ENCODE measurements around the gene KPNA3. TPM values are rescaled to one million over a fixed set of nuclear protein-coding genes. Genes with fewer than 3 reads are reported as not detected.

The KPNA3 gene
- total RNA-seq, 1 experiment from 2014 or later, result 36.8 TPM

DNA sequence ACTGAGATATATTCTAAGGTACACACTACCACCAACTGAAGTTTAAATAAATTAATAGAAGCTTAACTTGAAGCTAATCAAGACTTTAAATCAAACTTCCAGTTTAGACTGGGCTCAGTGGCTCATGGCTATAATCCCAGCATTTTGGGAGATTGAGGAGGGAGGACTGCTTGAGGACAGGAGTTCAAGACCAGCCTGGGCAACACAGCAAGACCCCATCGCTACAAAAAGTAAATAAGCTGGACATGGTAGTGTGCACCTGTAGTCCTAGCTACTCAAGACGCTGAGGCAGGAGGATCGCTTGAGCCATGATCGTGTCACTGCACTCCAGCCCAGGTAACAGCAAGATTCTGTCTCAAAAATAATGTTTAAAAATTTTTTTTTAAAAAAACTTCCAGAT lies 8.6 kb downstream of the KPNA3 start:
- BruUV-seq (replicated peaks), result no TSS peak
- H3K27ac ChIP-seq (ENCODE audit: low read length), result no peak overlapping the region
- ChIA-PET POLR2A (no interaction called here), CTCF (no interaction called here)
- no peak for TF ChIP-seq SIN3A (IDR thresholded peaks at IDR 0.05; ENCODE audit: borderline replicate concordance, insufficient read depth, low read depth, low read length)
- no peak for TF ChIP-seq CTCF (IDR thresholded peaks at IDR 0.05)
- TF ChIP-seq, protein P1, sequence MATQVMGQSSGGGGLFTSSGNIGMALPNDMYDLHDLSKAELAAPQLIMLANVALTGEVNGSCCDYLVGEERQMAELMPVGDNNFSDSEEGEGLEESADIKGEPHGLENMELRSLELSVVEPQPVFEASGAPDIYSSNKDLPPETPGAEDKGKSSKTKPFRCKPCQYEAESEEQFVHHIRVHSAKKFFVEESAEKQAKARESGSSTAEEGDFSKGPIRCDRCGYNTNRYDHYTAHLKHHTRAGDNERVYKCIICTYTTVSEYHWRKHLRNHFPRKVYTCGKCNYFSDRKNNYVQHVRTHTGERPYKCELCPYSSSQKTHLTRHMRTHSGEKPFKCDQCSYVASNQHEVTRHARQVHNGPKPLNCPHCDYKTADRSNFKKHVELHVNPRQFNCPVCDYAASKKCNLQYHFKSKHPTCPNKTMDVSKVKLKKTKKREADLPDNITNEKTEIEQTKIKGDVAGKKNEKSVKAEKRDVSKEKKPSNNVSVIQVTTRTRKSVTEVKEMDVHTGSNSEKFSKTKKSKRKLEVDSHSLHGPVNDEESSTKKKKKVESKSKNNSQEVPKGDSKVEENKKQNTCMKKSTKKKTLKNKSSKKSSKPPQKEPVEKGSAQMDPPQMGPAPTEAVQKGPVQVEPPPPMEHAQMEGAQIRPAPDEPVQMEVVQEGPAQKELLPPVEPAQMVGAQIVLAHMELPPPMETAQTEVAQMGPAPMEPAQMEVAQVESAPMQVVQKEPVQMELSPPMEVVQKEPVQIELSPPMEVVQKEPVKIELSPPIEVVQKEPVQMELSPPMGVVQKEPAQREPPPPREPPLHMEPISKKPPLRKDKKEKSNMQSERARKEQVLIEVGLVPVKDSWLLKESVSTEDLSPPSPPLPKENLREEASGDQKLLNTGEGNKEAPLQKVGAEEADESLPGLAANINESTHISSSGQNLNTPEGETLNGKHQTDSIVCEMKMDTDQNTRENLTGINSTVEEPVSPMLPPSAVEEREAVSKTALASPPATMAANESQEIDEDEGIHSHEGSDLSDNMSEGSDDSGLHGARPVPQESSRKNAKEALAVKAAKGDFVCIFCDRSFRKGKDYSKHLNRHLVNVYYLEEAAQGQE (IDR thresholded peaks at IDR 0.05; ENCODE audit: insufficient read depth in 1 of 2, low read depth in 2 of 2, low read length in 1 of 2), result no peak
- no peak for TF ChIP-seq POLR2AphosphoS5 (IDR thresholded peaks at IDR 0.05; ENCODE audit: low read depth, low read length)
- TF ChIP-seq TCF7L2 (IDR thresholded peaks at IDR 0.05; ENCODE audit: low read depth, low read length), result no peak
- no peaks in the 10 kb centered on the region for H3K4me1 ChIP-seq (ENCODE audit: control insufficient read depth, insufficient read depth, low read length)
- H3K9me3 ChIP-seq (ENCODE audit: control insufficient read depth, insufficient read depth, low read depth, low read length), result no peaks in the 10 kb centered on the region
- intact Hi-C loops (cut with micrococcal nuclease; ENCODE audit: unreplicated experiment), result no loop called here
- no peak overlapping the region for H3K4me3 ChIP-seq (ENCODE audit: low read depth in 2 of 2, low read length in 2 of 2)
- in situ Hi-C loops (cut with HindIII; ENCODE audit: low pct_unique_long_range_greater_than_20kb, low sequenced_read_pairs), result no loop called here
- no peaks in the 10 kb centered on the region for H3K27me3 ChIP-seq (ENCODE audit: control insufficient read depth, insufficient read depth, low read length)
- H3K36me3 ChIP-seq (ENCODE audit: control insufficient read depth, insufficient read depth, low read length), result no peaks in the 10 kb centered on the region
- no peak for DNase-seq (ENCODE audit: low read depth, low spot score)
- ATAC-seq, result no peak

GRCh38 chr13:49782784-49783183 lies 9.7 kb downstream of the KPNA3 start:
- ATAC-seq, result no peak
- CTCF ChIA-PET, result no interaction called here
- intact Hi-C loops (cut with micrococcal nuclease; ENCODE audit: unreplicated experiment), result no loop called here

More at GRCh38 chr13:49782784-49783183, 9.7 kb downstream of the KPNA3 start:
- in situ Hi-C loops (cut with HindIII; ENCODE audit: low pct_unique_long_range_greater_than_20kb, low sequenced_read_pairs), result no loop called here
- no TSS peak for BruUV-seq (replicated peaks)
- POLR2A ChIA-PET, result no interaction called here
- DNase-seq (ENCODE audit: low read depth, low spot score), result no peak
- Histone ChIP-seq H3K27ac (ENCODE audit: low read length) (no peak overlapping the region), H3K4me3 (ENCODE audit: low read depth in 2 of 2, low read length in 2 of 2) (no peak overlapping the region), H3K9me3 (ENCODE audit: control insufficient read depth, insufficient read depth, low read depth, low read length) (no peaks in the 10 kb centered on the region), H3K4me1 (ENCODE audit: control insufficient read depth, insufficient read depth, low read length) (no peaks in the 10 kb centered on the region), H3K36me3 (ENCODE audit: control insufficient read depth, insufficient read depth, low read length) (no peaks in the 10 kb centered on the region), H3K27me3 (ENCODE audit: control insufficient read depth, insufficient read depth, low read length) (no peaks in the 10 kb centered on the region)
- TF ChIP-seq, protein P1 (IDR thresholded peaks at IDR 0.05; ENCODE audit: insufficient read depth in 1 of 2, low read depth in 2 of 2, low read length in 1 of 2), result no peak
- no peak for TF ChIP-seq SIN3A (IDR thresholded peaks at IDR 0.05; ENCODE audit: borderline replicate concordance, insufficient read depth, low read depth, low read length)
- no peak for TF ChIP-seq POLR2AphosphoS5 (IDR thresholded peaks at IDR 0.05; ENCODE audit: low read depth, low read length)
- no peak for TF ChIP-seq CTCF (IDR thresholded peaks at IDR 0.05)
- TF ChIP-seq TCF7L2 (IDR thresholded peaks at IDR 0.05; ENCODE audit: low read depth, low read length), result no peak

Measured in Panc1 (cell line).